K562 (cell line): Measurements from ENCODE around the gene CSTB. TPM values are rescaled to one million over a fixed set of nuclear protein-coding genes. Genes with fewer than 3 reads are reported as not detected.

Experiments
- ATAC-seq: fragments of 200-7000 bp; cut with Tn5 transposase; 3 replicates; pipeline ENCODE4 v1.9.1; 2020; ENCODE audit warnings: moderate library complexity
- BruUV-seq: library from RNA; stranded (reverse); fragments of 400-500 nt; replicated peaks from 2 replicates; lab custom pipeline; 2021; lab: Mats Ljungman, UMichigan
- CTCF ChIA-PET: fragments of 300-600 bp; formaldehyde crosslinking; extraction: SDS; loops from one replicate; lab custom pipeline; 2021; ENCODE audit warnings: low intra/inter-chr PET ratio; lab: Yijun Ruan, JAX
- POLR2A ChIA-PET: fragments of 300-600, 350-650 bp; sonication (Branson Sonifier 250); formaldehyde crosslinking; extraction: SDS; loops from one replicate; lab custom pipeline; 2021; ENCODE audit warnings: antibody characterized with exemption, inconsistent platforms; lab: Yijun Ruan, JAX
- DNase-seq, 4 experiments: peaks; one replicate each; pipeline versions ENCODE4 v3.0.0 to v3.0.0-alpha.2; 2011 to 2018; ENCODE audit warnings: low spot score in 3 of 4, mixed read lengths in 3 of 4; ENCODE audit errors: extremely low read depth in 1 of 4
- FAIRE-seq: peaks from 2 replicates; lab custom pipeline; 2011; peaks lifted over from hg19 to GRCh38; lab: Jason Lieb, UNC
- H2AFZ ChIP-seq: 2 replicates; pipeline ENCODE4 v1.6.0; 2011; ENCODE audit warnings: low read depth, low read length, control low read depth, inconsistent platforms
- H3K27ac ChIP-seq: fragments of 200-600 bp; 3 replicates; pipeline ENCODE4 v1.8.0; 2011; ENCODE audit warnings: low read depth, mild to moderate bottlenecking, control low read depth, inconsistent platforms, low read length, moderate library complexity, mixed read lengths; ENCODE audit errors: extremely low read depth
- H3K27me3 ChIP-seq, 2 experiments: fragments of 300-600 bp in 1 of 2; 2 replicates in 1 of 2; 3 replicates in 1 of 2; pipeline versions ENCODE4 v1.6.0 to v1.8.0; 2011; ENCODE audit warnings: inconsistent platforms in 2 of 2, low read length in 2 of 2, mild to moderate bottlenecking in 1 of 2, mixed read lengths in 1 of 2, moderate library complexity in 1 of 2; ENCODE audit not compliant: control insufficient read depth in 2 of 2, insufficient read depth in 2 of 2
- H3K36me3 ChIP-seq: fragments of 300-600 bp; 3 replicates; pipeline ENCODE4 v1.8.0; 2011; ENCODE audit warnings: mild to moderate bottlenecking, low read length, inconsistent platforms; ENCODE audit not compliant: control insufficient read depth, insufficient read depth
- H3K4me1 ChIP-seq, 2 experiments: fragments of 200-600 bp in 1 of 2; replicated peaks in 1 of 2; 2 replicates in 1 of 2; 3 replicates in 1 of 2; pipeline versions ENCODE4 v1.5.1 to v1.8.0; 2011; ENCODE audit warnings: inconsistent platforms in 2 of 2, low read length in 2 of 2, mild to moderate bottlenecking in 1 of 2, mixed read lengths in 1 of 2, moderate library complexity in 1 of 2; ENCODE audit not compliant: control insufficient read depth in 2 of 2, insufficient read depth in 2 of 2
- H3K4me2 ChIP-seq: 2 replicates; pipeline ENCODE4 v1.6.1; 2011; ENCODE audit warnings: low read length, control low read depth, inconsistent platforms, mixed read lengths; ENCODE audit not compliant: insufficient read depth
- H3K4me3 ChIP-seq: fragments of 200-600 bp; sonication (generic), shearing (Covaris generic); 2 replicates; pipeline ENCODE4 v1.5.1; 2016; ENCODE audit warnings: control low read depth, inconsistent platforms
- H3K79me2 ChIP-seq: fragments of 200-600 bp; 3 replicates; pipeline ENCODE4 v1.8.0; 2011; ENCODE audit warnings: low read length, inconsistent platforms; ENCODE audit not compliant: control insufficient read depth, insufficient read depth
- H3K9ac ChIP-seq, 2 experiments: 2 replicates each; pipeline versions ENCODE4 v1.6.0 to v1.6.1; 2011; ENCODE audit warnings: low read depth in 2 of 2, low read length in 2 of 2, control low read depth in 1 of 2, inconsistent platforms in 1 of 2, mild to moderate bottlenecking in 1 of 2, mixed read lengths in 1 of 2; ENCODE audit not compliant: insufficient read depth in 1 of 2
- H3K9me1 ChIP-seq: one replicate; pipeline ENCODE4 v1.6.0; 2011; ENCODE audit warnings: inconsistent platforms, mild to moderate bottlenecking, low read length, moderate library complexity; ENCODE audit not compliant: control insufficient read depth, insufficient read depth
- H3K9me3 ChIP-seq: replicated peaks from 2 replicates; pipeline ENCODE4 v1.5.1; 2011; ENCODE audit warnings: low read depth, low read length, inconsistent platforms; ENCODE audit not compliant: control insufficient read depth, insufficient read depth
- H4K20me1 ChIP-seq: replicated peaks from 2 replicates; pipeline ENCODE4 v1.6.1; 2011; ENCODE audit warnings: low read length, inconsistent platforms, mixed read lengths; ENCODE audit not compliant: control insufficient read depth, insufficient read depth
- CHCHD3 ChIP-seq: fragments of 250-450 bp; sonication (Bioruptor Pico); IDR thresholded peaks from 2 replicates; pipeline ENCODE4 v2.1.2; 2022; ENCODE audit warnings: mild to moderate bottlenecking
- MTA3 ChIP-seq: fragments of 450-650 bp; formaldehyde crosslinking; IDR thresholded peaks from 2 replicates; pipeline ENCODE4 v1.6.1; 2017; ENCODE audit warnings: mild to moderate bottlenecking, borderline replicate concordance
- NFXL1 ChIP-seq: fragments of 450-650 bp; formaldehyde crosslinking; IDR thresholded peaks from 2 replicates; pipeline ENCODE4 v1.4.0; 2021; ENCODE audit warnings: mild to moderate bottlenecking
- POLR2G ChIP-seq: fragments of 200-400 bp; formaldehyde crosslinking; IDR thresholded peaks from 2 replicates; pipeline ENCODE4 v1.6.1; 2017; ENCODE audit warnings: low read depth, mild to moderate bottlenecking, antibody characterized with exemption, low read length, moderate library complexity
- WGBS: fragments of 100-300 bp; shearing (Covaris generic); methylation state at CpG from one replicate; pipeline ENCODE4 v1.1.6; 2016; ENCODE audit warnings: low coverage, mixed read lengths; ENCODE audit not compliant: insufficient coverage; ENCODE audit errors: missing lambda C conversion rate; 5-methylcytosine and 5-hydroxymethylcytosine counted together
- in situ Hi-C: fragments of 300-500 bp; cut with MboI; formaldehyde crosslinking; loops from 4 replicates; pipeline ENCODE4 v1.15.0; 2018; ENCODE audit warnings: inconsistent platforms, mixed read lengths
- intact Hi-C: fragments of 100-400 bp; cut with micrococcal nuclease; formaldehyde crosslinking; loops from 2 replicates; pipeline ENCODE4 v1.14.2; 2022
- polyA plus RNA-seq, 8 experiments: library from polyadenylated mRNA; depleted of rRNA in 4 of 8; stranded (reverse) in 5 of 8; unstranded in 3 of 8; fragments of >200 nt; fragmentation: Nextera tagmentation in 2 of 8; fragmentation: Illumina TruSeq in 1 of 8; extraction: Ambion mirVana in 2 of 8; extraction: Trizol in 1 of 8; gene quantifications; 2 replicates each; pipeline versions ENCODE4 v1.2.1 to v1.2.3, GENCODE V29; 2011 to 2014; ENCODE audit warnings: inconsistent platforms in 1 of 8, missing spikeins in 1 of 8
- total RNA-seq, 7 experiments: library from RNA; depleted of rRNA in 6 of 7; stranded (reverse); fragments of >200 nt in 6 of 7; fragmentation: Illumina TruSeq in 2 of 7; extraction: Trizol in 2 of 7; gene quantifications; 2 replicates each; pipeline versions ENCODE4 v1.2.1 to v1.2.3, GENCODE V29; 2011 to 2021; ENCODE audit warnings: low replicate concordance in 1 of 7

The CSTB gene
- total and polyA plus RNA-seq, 9 of the 15 experiments (the other 6 are each of a cell fraction or from before 2014, with no cell fraction given) = 12.4 to 65.0 (median 31.7) TPM

DNA sequence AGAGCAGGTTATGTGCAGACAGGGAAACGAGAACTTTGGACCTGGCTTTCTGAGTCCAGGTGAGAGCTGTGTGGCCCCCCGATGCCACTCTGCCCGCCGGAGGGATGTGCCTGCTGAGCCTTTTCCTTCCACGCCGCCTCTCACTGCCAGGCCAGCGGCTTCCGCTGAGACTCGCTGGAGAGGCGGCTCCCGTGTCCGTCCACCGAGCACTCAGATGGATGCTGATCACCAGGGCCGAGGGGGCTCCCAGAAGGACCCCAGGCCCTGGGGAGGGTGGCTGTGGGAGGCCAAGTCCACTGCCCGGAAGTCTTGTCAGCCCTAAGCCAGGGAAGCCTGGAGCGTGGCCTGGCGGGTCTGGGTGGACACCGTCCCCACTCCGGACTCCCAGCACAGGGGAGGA lies 16.5 kb downstream of the CSTB start:
- H3K4me1 ChIP-seq = peaks cover 0 to 32% of the 10 kb centered on the region in 2 experiments; a peak in 2 of 5 replicates
- BruUV-seq = no TSS peak
- H3K36me3 ChIP-seq = peaks cover 83% of the 10 kb centered on the region

DNA sequence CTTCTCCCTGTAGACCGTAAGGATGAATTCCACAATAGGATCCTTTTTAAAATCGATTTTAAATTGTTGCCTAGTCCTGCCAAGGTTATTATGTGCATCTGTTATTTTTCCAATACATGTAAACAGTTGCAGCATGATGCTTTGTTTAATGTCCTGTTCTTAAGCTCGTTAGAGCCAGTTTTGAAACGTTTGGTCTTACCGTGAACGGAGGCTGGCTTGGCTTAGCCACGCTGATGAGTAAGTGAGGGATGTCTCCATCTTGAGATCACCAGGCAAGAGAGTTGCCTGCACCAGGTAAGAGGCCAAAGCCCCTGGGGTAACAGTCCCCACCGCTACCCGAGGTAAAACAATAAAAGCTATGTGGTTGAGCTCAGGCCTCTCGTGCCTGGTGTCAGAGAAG lies 17.3 kb downstream of the CSTB start:
- no peaks in the 10 kb centered on the region; the same call in 1 of the 2 replicates for H4K20me1 ChIP-seq
- ChIA-PET POLR2A (interaction anchor here (1.2 to 1.7 kb wide), 4 partner anchors 10 to 14 kb away, joined by 3 to 11 read pairs (median 9); no protein-coding TSS in a partner anchor), CTCF (no interaction called here)
- peaks cover 0 to 28% of the 10 kb centered on the region in 2 experiments; a peak in 1 of 5 replicates for H3K4me1 ChIP-seq
- H3K9ac ChIP-seq = no peak overlapping the region
- no peaks in the 10 kb centered on the region for H3K9me1 ChIP-seq
- H2AFZ ChIP-seq = no peak overlapping the region
- peaks cover 88% of the 10 kb centered on the region for H3K36me3 ChIP-seq
- in situ Hi-C loops = no loop called here
- no peak for FAIRE-seq
- H3K79me2 ChIP-seq = no peaks in the 10 kb centered on the region
- BruUV-seq = TSS peak; percentile 10
- no peak for ATAC-seq
- no peak overlapping the region for H3K4me2 ChIP-seq
- TF ChIP-seq MTA3 (no peak), NFXL1 (CRISPR knock-in tag) (no peak)
- no peak for DNase-seq
- WGBS = 78% methylated on average over 10 of the region's 10 CpGs
- H3K9me3 ChIP-seq = no peaks in the 10 kb centered on the region
- intact Hi-C loops = no loop called here
- H3K27me3 ChIP-seq = no peaks in the 10 kb centered on the region
- no peak overlapping the region for H3K27ac ChIP-seq
- no peak overlapping the region for H3K4me3 ChIP-seq

More for the DNA sequence above, 16.5 kb downstream of the CSTB start:
- FAIRE-seq = no peak
- Histone ChIP-seq H3K4me2 (no peak overlapping the region), H3K9me3 (no peaks in the 10 kb centered on the region), H2AFZ (no peak overlapping the region), H3K27me3 (no peaks in the 10 kb centered on the region), H3K27ac (no peak overlapping the region), H4K20me1 (no peaks in the 10 kb centered on the region), H3K9me1 (no peaks in the 10 kb centered on the region), H3K9ac (peak overlapping the region in 1 of 2 experiments; percentile 79; a peak in 1 of 4 replicates), H3K79me2 (no peaks in the 10 kb centered on the region), H3K4me3 (no peak overlapping the region)
- intact Hi-C loops = no loop called here
- CTCF ChIA-PET = interaction anchor here (1.1 kb wide), 1 partner anchor 179 kb away, joined by 3 read pairs; no protein-coding TSS in a partner anchor
- ATAC-seq = no peak
- POLR2A ChIA-PET = interaction anchor here (1.7 kb wide), 1 partner anchor 14 kb away, joined by 8 read pairs; no protein-coding TSS in a partner anchor
- no peak for DNase-seq
- no peak for TF ChIP-seq CHCHD3 (CRISPR knock-in tag)
- peak; percentile 53 for TF ChIP-seq POLR2G
- 97% methylated on average over 19 of the region's 19 CpGs for WGBS
- in situ Hi-C loops = no loop called here
